Stimulated activated CD4-positive, alpha-beta T cell treated with anti-CD3 and anti-CD28 coated beads, Interleukin-12 subunit alpha, Interleukin-12 subunit beta, amount 100 ng/mL, for 4 hours (primary cell): ENCODE results near the gene PABPC1L2B.
"Not testable (repeated sequence)": the region's sequence is repeated elsewhere in the genome, so short reads cannot be mapped to it uniquely, and the experiment has no call there.

ENCODE experiments used
- DNase-seq: peaks from one replicate; pipeline ENCODE4 v3.0.0-alpha.2; 2020

PABPC1L2B gene

DNA sequence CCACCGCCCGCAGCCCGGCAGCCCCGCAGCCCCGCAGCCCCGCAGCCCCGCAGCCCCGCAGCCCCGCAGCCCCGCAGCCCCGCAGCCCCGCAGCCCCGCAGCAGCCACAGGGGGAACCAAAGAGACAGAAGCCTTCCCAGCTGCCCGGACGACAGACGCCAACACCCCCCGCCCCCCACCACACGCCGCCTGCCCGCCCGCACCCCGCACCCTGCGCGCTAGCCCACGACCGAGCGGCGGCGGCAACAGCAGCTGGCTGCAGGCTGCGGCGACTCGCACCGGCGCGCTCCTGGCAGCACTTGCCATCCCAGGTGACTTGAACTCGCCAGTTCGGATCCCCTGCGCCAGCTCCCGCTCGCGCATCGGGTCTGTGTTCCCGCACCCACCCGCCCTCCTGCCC, at the start of gene PABPC1L2B:
Gene PABPC1L2B (plus strand): TSS at position 207 of the 400 bp plus-strand sequence. CDS start 704 bp downstream, outside the sequence.
- not testable (repeated sequence) for DNase-seq

DNA sequence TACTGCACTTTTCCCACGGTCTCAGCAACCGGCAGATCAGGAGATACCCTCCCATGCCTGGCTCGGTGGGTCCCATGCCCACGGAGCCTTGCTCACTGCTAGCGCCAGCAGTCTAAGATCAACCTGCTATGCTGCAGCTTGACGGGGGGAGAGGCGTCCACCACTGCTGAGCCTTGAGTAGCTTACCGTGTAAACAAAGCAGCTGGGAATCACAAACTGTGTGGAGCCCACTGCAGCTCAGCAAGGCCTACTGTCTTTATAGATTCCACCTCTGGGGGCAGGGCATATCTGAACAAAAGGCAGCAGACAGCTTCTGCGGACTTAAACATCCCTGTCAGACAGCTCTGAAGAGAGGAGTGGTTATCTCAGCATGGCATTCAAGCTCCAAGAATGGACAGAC, 42.8 kb upstream of the PABPC1L2B start:
- DNase-seq = not testable (repeated sequence)

DNA sequence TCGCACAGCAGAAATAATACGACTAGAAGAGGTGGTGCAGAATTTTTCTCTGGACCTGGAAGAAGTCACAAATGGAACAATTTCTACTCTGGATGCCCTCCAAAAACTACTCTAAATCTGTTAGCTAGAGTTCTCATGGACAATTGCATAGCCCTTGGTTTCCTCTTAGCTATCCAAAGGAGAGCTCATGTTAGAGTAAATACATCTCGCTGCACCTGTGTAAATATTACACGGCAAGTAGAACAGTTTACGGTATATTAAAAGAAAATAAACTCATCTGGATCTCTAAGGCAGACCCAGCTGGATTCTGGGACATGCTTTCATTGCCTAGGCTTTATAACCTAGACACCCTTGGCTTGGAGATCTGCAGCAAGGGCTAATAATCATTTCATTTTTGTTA, 30.9 kb upstream of the PABPC1L2B start:
- not testable (repeated sequence) for DNase-seq

DNA sequence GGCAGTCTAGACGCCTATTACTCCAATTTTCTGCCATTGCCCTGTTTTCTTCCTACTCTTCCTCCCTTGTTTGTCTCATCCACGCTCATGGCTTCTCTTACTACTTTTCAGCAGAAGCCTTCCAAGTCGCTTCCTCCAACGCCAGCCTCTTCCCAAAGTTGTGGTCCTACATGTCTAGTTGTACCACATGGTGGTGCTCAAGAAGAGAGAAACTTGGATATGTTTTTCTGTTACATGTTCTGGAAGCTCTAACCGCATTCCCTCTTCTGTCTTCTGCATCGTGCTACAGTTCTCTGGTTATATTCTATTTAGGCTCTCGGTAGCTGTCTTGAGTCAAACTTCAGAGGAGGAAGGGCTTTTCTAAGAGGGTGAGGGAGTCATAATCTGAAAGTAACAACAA, 27.9 kb upstream of the PABPC1L2B start:
- DNase-seq = not testable (repeated sequence)

DNA sequence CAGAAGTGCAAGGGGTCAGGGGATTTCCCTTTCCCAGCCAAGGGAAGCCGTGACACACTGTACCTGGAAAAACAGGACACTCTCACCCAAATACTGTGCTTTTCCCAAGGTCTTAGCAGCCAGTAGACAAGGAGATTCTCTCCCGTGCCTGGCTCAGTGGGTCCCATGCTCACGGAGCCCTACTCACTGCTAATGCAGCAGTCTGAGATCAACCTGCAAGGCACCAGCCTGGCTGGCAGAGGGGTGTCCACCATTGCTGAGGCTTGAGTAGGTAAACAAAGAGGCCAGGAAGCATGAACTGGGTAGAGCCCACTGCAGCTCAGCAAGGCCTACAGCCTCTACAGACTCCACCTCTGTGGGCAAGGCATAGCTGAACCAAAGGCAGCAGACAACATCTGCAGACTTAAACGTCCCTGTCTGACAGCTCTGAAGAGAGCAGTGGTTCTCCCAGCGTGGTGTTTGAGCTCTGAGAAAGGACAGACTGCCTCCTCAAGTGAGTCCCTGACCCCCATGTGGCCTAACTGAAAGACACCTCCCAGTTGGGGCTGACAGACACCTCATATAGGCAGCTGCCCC, 21.8 kb upstream of the PABPC1L2B start:
- not testable (repeated sequence) for DNase-seq

DNA sequence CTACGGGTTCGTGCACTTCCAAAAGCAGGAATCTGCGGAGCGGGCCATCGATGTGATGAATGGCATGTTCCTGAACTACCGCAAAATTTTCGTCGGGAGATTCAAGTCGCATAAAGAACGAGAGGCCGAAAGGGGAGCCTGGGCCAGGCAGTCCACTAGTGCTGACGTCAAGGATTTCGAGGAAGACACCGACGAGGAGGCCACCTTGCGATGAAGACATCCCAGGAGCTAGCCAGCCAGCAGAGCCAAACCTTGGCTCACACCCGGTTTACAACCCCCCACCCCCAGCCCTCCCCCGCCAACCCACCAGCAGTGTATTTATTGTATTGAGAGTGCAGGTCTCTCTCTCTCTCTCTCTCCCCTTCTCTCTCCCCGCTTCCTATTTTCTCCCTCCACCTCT, 1.3 kb downstream of the PABPC1L2B start:
- DNase-seq = not testable (repeated sequence)

DNA sequence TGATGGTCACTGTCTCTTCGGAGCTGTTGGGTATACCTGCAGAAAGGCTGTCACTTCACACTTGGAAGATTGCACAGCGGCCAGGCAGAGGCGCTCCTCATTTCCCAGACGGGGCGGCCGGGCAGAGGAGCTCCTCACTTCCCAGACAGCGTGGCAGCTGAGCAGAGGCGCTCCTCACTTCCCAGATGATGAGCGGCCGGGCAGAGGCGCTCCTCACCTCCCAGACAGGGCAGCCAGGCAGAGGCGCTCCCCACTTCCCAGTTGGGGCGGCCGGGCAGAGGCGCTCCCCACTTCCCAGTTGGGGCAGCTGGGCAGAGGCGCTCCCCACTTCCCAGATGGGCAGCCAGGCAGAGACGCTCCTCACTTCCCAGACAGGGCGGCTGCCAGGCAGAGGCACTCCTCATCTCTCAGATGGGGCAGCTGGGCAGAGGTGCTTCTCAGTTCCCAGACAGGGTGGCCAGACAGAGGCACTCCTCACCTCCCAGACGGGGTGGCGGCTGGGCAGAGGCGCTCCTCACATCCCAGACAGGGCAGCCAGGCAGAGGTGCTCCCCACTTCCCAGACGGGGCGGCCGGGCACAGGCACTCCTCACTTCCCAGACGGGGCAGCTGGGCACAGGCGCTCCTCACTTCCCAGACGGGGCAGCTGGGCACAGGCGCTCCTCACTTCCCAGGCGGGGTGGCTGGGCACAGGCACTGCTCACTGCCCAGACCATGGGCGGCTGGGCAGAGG, 18.8 kb downstream of the PABPC1L2B start:
- DNase-seq = no peak

DNA sequence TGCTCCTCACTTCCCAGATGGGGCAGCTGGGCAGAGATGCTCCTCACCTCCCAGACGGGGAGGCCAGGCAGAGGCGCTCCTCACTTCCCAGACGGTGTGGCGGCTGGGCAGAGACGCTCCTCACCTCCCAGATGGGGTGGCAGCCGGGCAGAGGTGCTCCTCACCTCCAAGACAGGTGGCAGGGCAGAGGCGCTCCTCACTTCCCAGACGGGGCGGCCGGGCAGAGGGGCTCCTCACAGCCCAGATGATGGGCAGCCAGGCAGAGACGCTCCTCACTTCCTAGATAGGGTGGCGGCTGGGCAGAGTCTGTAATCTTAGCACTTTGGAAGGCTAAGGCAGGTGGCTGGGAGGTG, 19.3 kb downstream of the PABPC1L2B start:
- DNase-seq = not testable (repeated sequence)

DNA sequence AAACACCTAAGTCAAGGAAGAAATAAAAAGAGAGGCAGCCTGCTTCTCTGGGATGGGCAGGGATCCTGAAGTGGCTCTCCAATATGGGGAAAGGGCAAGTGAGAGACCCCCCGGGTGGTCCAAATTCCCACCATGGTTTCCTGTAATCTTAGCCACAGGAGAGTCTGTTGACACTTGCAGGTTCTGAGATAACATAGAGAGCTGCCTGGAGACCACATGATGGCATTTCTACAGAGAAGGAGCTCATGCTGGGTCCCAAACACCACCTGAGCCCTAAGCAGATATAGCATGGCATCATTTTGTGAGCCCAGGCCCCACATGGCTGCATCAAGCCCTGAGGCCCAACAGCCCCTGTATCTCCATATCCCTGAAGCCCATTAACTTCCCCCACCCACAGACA, 26.1 kb downstream of the PABPC1L2B start:
- no peak for DNase-seq
